Stimulated activated CD4-positive, alpha-beta T cell treated with anti-CD3 and anti-CD28 coated beads, Interleukin-1b, Interleukin-23, amount 100 ng/mL, for 48 hours (primary cell): Measurements from ENCODE around the gene GRID1.

Experiments
- DNase-seq: peaks from one replicate; pipeline ENCODE4 v3.0.0-alpha.2; 2020

GRID1 gene

GRCh38 chr10:86226016-86226415, 140.6 kb downstream of the GRID1 start:
- no peak for DNase-seq

GRCh38 chr10:86225103-86225782, 141.4 kb downstream of the GRID1 start:
- DNase-seq, result no peak

- DNase-seq, result no peak
These were observed 142.1 kb downstream of the GRID1 start for GRCh38 chr10:86224354-86225102.

- DNase-seq, result no peak
These were observed 143.3 kb downstream of the GRID1 start for GRCh38 chr10:86223256-86223655.

GRCh38 chr10:86222687-86223086, 143.9 kb downstream of the GRID1 start:
- DNase-seq, result no peak

GRCh38 chr10:86222336-86222650, 144.3 kb downstream of the GRID1 start:
- DNase-seq, result no peak

- DNase-seq, result no peak
These were observed 144.9 kb downstream of the GRID1 start for GRCh38 chr10:86221442-86222335.

- DNase-seq, result no peak
These were observed 146.0 kb downstream of the GRID1 start for GRCh38 chr10:86220626-86221025.

GRCh38 chr10:86219271-86219670, 147.3 kb downstream of the GRID1 start:
- DNase-seq, result no peak

GRCh38 chr10:86218842-86219241, 147.8 kb downstream of the GRID1 start:
- DNase-seq, result no peak

GRCh38 chr10:86218160-86218559, 148.4 kb downstream of the GRID1 start:
- DNase-seq, result no peak

- DNase-seq, result no peak
These were observed 149.1 kb downstream of the GRID1 start for GRCh38 chr10:86217371-86218080.

GRCh38 chr10:86216886-86217285, 149.7 kb downstream of the GRID1 start:
- DNase-seq, result no peak

GRCh38 chr10:86215712-86216111, 150.9 kb downstream of the GRID1 start:
- DNase-seq, result no peak

GRCh38 chr10:86215046-86215445, 151.5 kb downstream of the GRID1 start:
- no peak for DNase-seq

- DNase-seq, result no peak
These were observed 153.4 kb downstream of the GRID1 start for GRCh38 chr10:86213148-86213547.

GRCh38 chr10:86212391-86212700, 154.2 kb downstream of the GRID1 start:
- DNase-seq, result no peak

- no peak for DNase-seq
These were observed 154.8 kb downstream of the GRID1 start for GRCh38 chr10:86211691-86212390.

- no peak for DNase-seq
These were observed 156.2 kb downstream of the GRID1 start for GRCh38 chr10:86210416-86210815.

GRCh38 chr10:86209726-86210125, 156.9 kb downstream of the GRID1 start:
- DNase-seq, result no peak

- DNase-seq, result no peak
These were observed 159.4 kb downstream of the GRID1 start for GRCh38 chr10:86207226-86207625.

- no peak for DNase-seq
These were observed 160.4 kb downstream of the GRID1 start for GRCh38 chr10:86206240-86206579.
